MM.1S (cell line): ENCODE measurements around the gene ZSCAN1.

Experiments used
- CTCF ChIP-seq: fragments of 300-600 bp; sonication (generic); IDR thresholded peaks from 2 replicates; pipeline ENCODE4 v1.5.1; 2016; ENCODE audit warnings: antibody characterized with exemption, low read length, mixed read lengths
- EZH2 ChIP-seq: fragments of 300-600 bp; sonication (generic); optimal IDR thresholded peaks from 2 replicates; pipeline ENCODE3; 2017; ENCODE audit warnings: low read depth, mild to moderate bottlenecking, antibody characterized with exemption, low read length, mixed read lengths
- EZH2phosphoT487 ChIP-seq: fragments of 300-600 bp; sonication (generic); IDR thresholded peaks from 2 replicates; pipeline ENCODE4 v1.6.1; 2018; ENCODE audit warnings: antibody characterized with exemption, low read length

- no peak for TF ChIP-seq CTCF
- TF ChIP-seq EZH2: no peak
- no peak for TF ChIP-seq EZH2phosphoT487
These were observed 33.1 kb upstream of the ZSCAN1 start for GRCh38 chr19:58000677-58001076.
